GM18507 (cell line): ENCODE results near the gene TOMM7.
"Not testable (repeated sequence)": the region's sequence is repeated elsewhere in the genome, so short reads cannot be mapped to it uniquely, and the experiment has no call there.

Experiments
- DNase-seq: peaks from one replicate; pipeline ENCODE4 v3.0.0; 2011; ENCODE audit warnings: low read depth; ENCODE audit not compliant: insufficient read length; ENCODE audit errors: extremely low spot score
- FAIRE-seq: peaks from 2 replicates; lab custom pipeline; 2011; peaks lifted over from hg19 to GRCh38; lab: Jason Lieb, UNC

Gene TOMM7

GRCh38 chr7:22854158-22855048 is 31.8 kb upstream of the TOMM7 start:
- DNase-seq, result peak; percentile 87
- peak; percentile 82 for FAIRE-seq

- peak; percentile 33 for DNase-seq
- peak; percentile 26 for FAIRE-seq
Observed at GRCh38 chr7:22853674-22854157, 31.1 kb upstream of the TOMM7 start.

GRCh38 chr7:22853138-22853537 is 30.5 kb upstream of the TOMM7 start:
- no peak for DNase-seq
- no peak for FAIRE-seq

- no peak for FAIRE-seq
- DNase-seq, result no peak
Observed at GRCh38 chr7:22851145-22851544, 28.5 kb upstream of the TOMM7 start.

- not testable (repeated sequence) for FAIRE-seq, DNase-seq
Observed at GRCh38 chr7:22850394-22850793, 27.7 kb upstream of the TOMM7 start.

- FAIRE-seq, result no peak
- no peak for DNase-seq
Observed at GRCh38 chr7:22849662-22850061, 27.0 kb upstream of the TOMM7 start.

GRCh38 chr7:22849172-22849571 is 26.5 kb upstream of the TOMM7 start:
- FAIRE-seq, result no peak
- no peak for DNase-seq

- no peak for DNase-seq
- no peak for FAIRE-seq
Observed at GRCh38 chr7:22846961-22847360, 24.3 kb upstream of the TOMM7 start.

- no peak for DNase-seq
- FAIRE-seq, result no peak
Observed at GRCh38 chr7:22845221-22845834, 22.7 kb upstream of the TOMM7 start.

- FAIRE-seq, result no peak
- DNase-seq, result no peak
Observed at GRCh38 chr7:22843681-22844309, 21.1 kb upstream of the TOMM7 start.

GRCh38 chr7:22842973-22843372 is 20.3 kb upstream of the TOMM7 start:
- DNase-seq (no peak), FAIRE-seq (no peak)

GRCh38 chr7:22842383-22842941 is 19.8 kb upstream of the TOMM7 start:
- DNase-seq, result no peak

GRCh38 chr7:22841954-22842353 is 19.3 kb upstream of the TOMM7 start:
- DNase-seq, result no peak
- no peak for FAIRE-seq

More at GRCh38 chr7:22842383-22842941, 19.8 kb upstream of the TOMM7 start:
- FAIRE-seq, result no peak

- FAIRE-seq (no peak), DNase-seq (no peak)
Observed at GRCh38 chr7:22837308-22837707, 14.7 kb upstream of the TOMM7 start.

- not testable (repeated sequence) for FAIRE-seq
Observed at GRCh38 chr7:22836506-22836905, 13.9 kb upstream of the TOMM7 start.

GRCh38 chr7:22833957-22834356 is 11.3 kb upstream of the TOMM7 start:
- DNase-seq, result no peak
- no peak for FAIRE-seq

More at GRCh38 chr7:22836506-22836905, 13.9 kb upstream of the TOMM7 start:
- DNase-seq, result not testable (repeated sequence)

- DNase-seq (no peak), FAIRE-seq (no peak)
Observed at GRCh38 chr7:22833113-22833855, 10.6 kb upstream of the TOMM7 start.

GRCh38 chr7:22832401-22832800 is 9.8 kb upstream of the TOMM7 start:
- DNase-seq, result no peak
- no peak for FAIRE-seq

- FAIRE-seq, result no peak
- no peak for DNase-seq
Observed at GRCh38 chr7:22831602-22832305, 9.1 kb upstream of the TOMM7 start.
